HepG2 (cell line): ENCODE results near the gene CADM3. TPM values are rescaled to one million over a fixed set of nuclear protein-coding genes. Genes with fewer than 3 reads are reported as not detected.

Experiments
- CAMTA2 ChIP-seq: sonication (generic); formaldehyde crosslinking; IDR thresholded peaks from 2 replicates; pipeline ENCODE4 v1.4.0; 2020; ENCODE audit warnings: mild to moderate bottlenecking, missing genetic modification reagents, borderline replicate concordance
- EP300 ChIP-seq, 3 experiments: sonication (generic) in 1 of 3; formaldehyde crosslinking in 1 of 3; IDR thresholded peaks; 2 replicates each; pipeline versions ENCODE4 v1.5.1 to v1.6.1; 2011 to 2020; ENCODE audit warnings: low read depth in 2 of 3, low read length in 2 of 3, borderline replicate concordance in 1 of 3, improper control_type of control experiment in 1 of 3, mild to moderate bottlenecking in 1 of 3, missing genetic modification reagents in 1 of 3, moderate library complexity in 1 of 3
- GLI4 ChIP-seq: sonication (generic); formaldehyde crosslinking; IDR thresholded peaks from 2 replicates; pipeline ENCODE4 v1.5.1; 2020; ENCODE audit warnings: missing genetic modification reagents, mild to moderate bottlenecking, moderate library complexity, borderline replicate concordance
- MYNN ChIP-seq: sonication (generic); formaldehyde crosslinking; IDR thresholded peaks from 2 replicates; pipeline ENCODE4 v1.4.0; 2020; ENCODE audit warnings: mild to moderate bottlenecking, low read depth, missing genetic modification reagents
- NPAS2 ChIP-seq: sonication (generic); formaldehyde crosslinking; IDR thresholded peaks from 2 replicates; pipeline ENCODE4 v1.8.0; 2022; ENCODE audit warnings: mild to moderate bottlenecking, missing genetic modification reagents, borderline replicate concordance
- POGZ ChIP-seq: sonication (generic); formaldehyde crosslinking; IDR thresholded peaks from 2 replicates; pipeline ENCODE4 v1.4.0; 2020; ENCODE audit warnings: mild to moderate bottlenecking, missing genetic modification reagents
- RARG ChIP-seq: sonication (generic); formaldehyde crosslinking; IDR thresholded peaks from 2 replicates; pipeline ENCODE4 v1.4.0; 2020; ENCODE audit warnings: low read depth, mild to moderate bottlenecking, missing genetic modification reagents
- SALL1 ChIP-seq: sonication (generic); formaldehyde crosslinking; IDR thresholded peaks from 2 replicates; pipeline ENCODE4 v1.8.0; 2022; ENCODE audit warnings: mild to moderate bottlenecking, missing genetic modification reagents
- SETDB1 ChIP-seq: sonication (generic); formaldehyde crosslinking; IDR thresholded peaks from 2 replicates; pipeline ENCODE4 v1.5.1; 2020; ENCODE audit warnings: missing genetic modification reagents, mild to moderate bottlenecking, borderline replicate concordance
- TP53 ChIP-seq: sonication (generic); formaldehyde crosslinking; conservative IDR thresholded peaks from 2 replicates; pipeline ENCODE4 v1.4.0; 2020; ENCODE audit warnings: missing genetic modification reagents
- TSC22D2 ChIP-seq: sonication (generic); formaldehyde crosslinking; IDR thresholded peaks from 2 replicates; pipeline ENCODE4 v1.5.1; 2020; ENCODE audit warnings: missing genetic modification reagents, mild to moderate bottlenecking, borderline replicate concordance
- ZNF17 ChIP-seq: sonication (generic); formaldehyde crosslinking; IDR thresholded peaks from 2 replicates; pipeline ENCODE4 v1.5.0; 2020; ENCODE audit warnings: mild to moderate bottlenecking, missing genetic modification reagents
- ZNF3 ChIP-seq: IDR thresholded peaks from 2 replicates; pipeline ENCODE4 v1.7.0; 2017; ENCODE audit warnings: inconsistent platforms
- ZNF709 ChIP-seq: sonication (generic); formaldehyde crosslinking; IDR thresholded peaks from 2 replicates; pipeline ENCODE4 v1.5.0; 2020; ENCODE audit warnings: mild to moderate bottlenecking, missing genetic modification reagents
- polyA plus RNA-seq, 8 experiments: library from polyadenylated mRNA; depleted of rRNA in 3 of 8; stranded (reverse) in 7 of 8; unstranded in 1 of 8; fragments of >200 nt; fragmentation: Illumina TruSeq in 4 of 8; extraction: Trizol in 4 of 8; gene quantifications; 2 replicates each; pipeline versions ENCODE4 v1.2.1 to v1.2.3, GENCODE V29; 2011 to 2016; ENCODE audit warnings: low read depth in 4 of 8, missing spikeins in 1 of 8, mixed read lengths in 1 of 8; ENCODE audit not compliant: insufficient read depth in 1 of 8
- total RNA-seq, 5 experiments: library from RNA; depleted of rRNA; stranded (reverse); fragments of >200 nt; fragmentation: Illumina TruSeq; extraction: Trizol; gene quantifications; 2 replicates each; pipeline ENCODE4 v1.2.3, GENCODE V29; 2016; ENCODE audit warnings: low read depth in 1 of 5
- TF ChIP-seq, protein P1 (sequence below): sonication (generic); formaldehyde crosslinking; IDR thresholded peaks from 2 replicates; pipeline ENCODE4 v1.4.0; 2020; ENCODE audit warnings: missing genetic modification reagents, borderline replicate concordance
- TF ChIP-seq, protein P2 (sequence below): IDR thresholded peaks from 2 replicates; pipeline ENCODE4 v1.6.1; 2016; ENCODE audit warnings: missing compliant biosample characterization, missing genetic modification reagents, borderline replicate concordance
- TF ChIP-seq, protein P3 (sequence below): sonication (generic); formaldehyde crosslinking; IDR thresholded peaks from 2 replicates; pipeline ENCODE4 v1.4.0; 2020; ENCODE audit warnings: missing genetic modification reagents
- TF ChIP-seq, protein P4 (sequence below): sonication (generic); formaldehyde crosslinking; IDR thresholded peaks from 2 replicates; pipeline ENCODE4 v1.4.0; 2020; ENCODE audit warnings: missing genetic modification reagents
- TF ChIP-seq, protein P5 (sequence below): sonication (generic); formaldehyde crosslinking; IDR thresholded peaks from 2 replicates; pipeline ENCODE4 v1.4.0; 2020; ENCODE audit warnings: mild to moderate bottlenecking, missing genetic modification reagents
- TF ChIP-seq, protein P6 (sequence below): sonication (generic); formaldehyde crosslinking; IDR thresholded peaks from 2 replicates; pipeline ENCODE4 v1.4.0; 2020; ENCODE audit warnings: mild to moderate bottlenecking, missing genetic modification reagents

Gene CADM3
- total and polyA plus RNA-seq, 2 of the 13 experiments (the other 11 are each of a cell fraction or from before 2014, with no cell fraction given) = not detected

DNA sequence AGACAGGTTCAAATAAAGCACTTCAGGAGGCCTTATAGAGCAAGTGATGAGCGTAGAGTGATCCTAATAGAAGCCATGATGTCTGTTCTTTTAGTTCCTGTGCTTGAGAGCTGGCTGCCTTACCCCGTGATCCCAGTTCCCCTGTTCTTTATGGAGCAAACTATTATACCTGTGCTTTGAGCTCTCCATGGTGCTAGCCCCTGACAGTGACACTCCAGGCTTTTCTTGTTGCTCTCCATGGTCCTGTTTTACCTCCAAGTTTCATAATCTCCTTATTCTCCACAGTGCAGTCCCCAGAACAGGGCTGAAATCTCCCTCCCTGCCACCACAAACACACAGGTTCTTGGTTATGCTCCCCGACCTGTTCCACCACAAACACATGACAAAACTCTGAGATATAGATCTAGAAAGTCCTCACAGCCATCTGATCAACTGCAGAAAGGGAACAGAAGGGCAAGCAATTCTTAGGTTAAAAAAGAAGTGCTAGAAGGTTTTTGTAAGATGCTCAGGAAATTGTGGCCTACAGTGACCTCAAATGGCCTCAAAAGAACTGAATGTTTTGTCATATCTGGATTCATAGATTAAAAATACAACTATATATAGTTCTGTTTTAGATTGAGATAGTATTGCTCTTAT, 6.0 kb downstream of the CADM3 start (continued):
- TF ChIP-seq, protein P1, sequence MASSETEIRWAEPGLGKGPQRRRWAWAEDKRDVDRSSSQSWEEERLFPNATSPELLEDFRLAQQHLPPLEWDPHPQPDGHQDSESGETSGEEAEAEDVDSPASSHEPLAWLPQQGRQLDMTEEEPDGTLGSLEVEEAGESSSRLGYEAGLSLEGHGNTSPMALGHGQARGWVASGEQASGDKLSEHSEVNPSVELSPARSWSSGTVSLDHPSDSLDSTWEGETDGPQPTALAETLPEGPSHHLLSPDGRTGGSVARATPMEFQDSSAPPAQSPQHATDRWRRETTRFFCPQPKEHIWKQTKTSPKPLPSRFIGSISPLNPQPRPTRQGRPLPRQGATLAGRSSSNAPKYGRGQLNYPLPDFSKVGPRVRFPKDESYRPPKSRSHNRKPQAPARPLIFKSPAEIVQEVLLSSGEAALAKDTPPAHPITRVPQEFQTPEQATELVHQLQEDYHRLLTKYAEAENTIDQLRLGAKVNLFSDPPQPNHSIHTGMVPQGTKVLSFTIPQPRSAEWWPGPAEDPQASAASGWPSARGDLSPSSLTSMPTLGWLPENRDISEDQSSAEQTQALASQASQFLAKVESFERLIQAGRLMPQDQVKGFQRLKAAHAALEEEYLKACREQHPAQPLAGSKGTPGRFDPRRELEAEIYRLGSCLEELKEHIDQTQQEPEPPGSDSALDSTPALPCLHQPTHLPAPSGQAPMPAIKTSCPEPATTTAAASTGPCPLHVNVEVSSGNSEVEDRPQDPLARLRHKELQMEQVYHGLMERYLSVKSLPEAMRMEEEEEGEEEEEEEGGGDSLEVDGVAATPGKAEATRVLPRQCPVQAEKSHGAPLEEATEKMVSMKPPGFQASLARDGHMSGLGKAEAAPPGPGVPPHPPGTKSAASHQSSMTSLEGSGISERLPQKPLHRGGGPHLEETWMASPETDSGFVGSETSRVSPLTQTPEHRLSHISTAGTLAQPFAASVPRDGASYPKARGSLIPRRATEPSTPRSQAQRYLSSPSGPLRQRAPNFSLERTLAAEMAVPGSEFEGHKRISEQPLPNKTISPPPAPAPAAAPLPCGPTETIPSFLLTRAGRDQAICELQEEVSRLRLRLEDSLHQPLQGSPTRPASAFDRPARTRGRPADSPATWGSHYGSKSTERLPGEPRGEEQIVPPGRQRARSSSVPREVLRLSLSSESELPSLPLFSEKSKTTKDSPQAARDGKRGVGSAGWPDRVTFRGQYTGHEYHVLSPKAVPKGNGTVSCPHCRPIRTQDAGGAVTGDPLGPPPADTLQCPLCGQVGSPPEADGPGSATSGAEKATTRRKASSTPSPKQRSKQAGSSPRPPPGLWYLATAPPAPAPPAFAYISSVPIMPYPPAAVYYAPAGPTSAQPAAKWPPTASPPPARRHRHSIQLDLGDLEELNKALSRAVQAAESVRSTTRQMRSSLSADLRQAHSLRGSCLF (CRISPR knock-in tag) = peak; percentile 97
- TF ChIP-seq SETDB1 (CRISPR knock-in tag) = no peak
- TF ChIP-seq, protein P2, sequence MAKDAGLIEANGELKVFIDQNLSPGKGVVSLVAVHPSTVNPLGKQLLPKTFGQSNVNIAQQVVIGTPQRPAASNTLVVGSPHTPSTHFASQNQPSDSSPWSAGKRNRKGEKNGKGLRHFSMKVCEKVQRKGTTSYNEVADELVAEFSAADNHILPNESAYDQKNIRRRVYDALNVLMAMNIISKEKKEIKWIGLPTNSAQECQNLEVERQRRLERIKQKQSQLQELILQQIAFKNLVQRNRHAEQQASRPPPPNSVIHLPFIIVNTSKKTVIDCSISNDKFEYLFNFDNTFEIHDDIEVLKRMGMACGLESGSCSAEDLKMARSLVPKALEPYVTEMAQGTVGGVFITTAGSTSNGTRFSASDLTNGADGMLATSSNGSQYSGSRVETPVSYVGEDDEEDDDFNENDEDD (CRISPR knock-in tag) = peak; percentile 29; the same call in 1 of the 2 replicates
- TF ChIP-seq ZNF17 (CRISPR knock-in tag) = peak; percentile 88; the same call in 1 of the 2 replicates
- TF ChIP-seq ZNF709 = peak; percentile 78; the same call in 1 of the 2 replicates
- peak; percentile 93; the same call in 1 of the 2 replicates for TF ChIP-seq TP53 (CRISPR knock-in tag)
- TF ChIP-seq CAMTA2 (CRISPR knock-in tag) = peak; percentile 87; the same call in 1 of the 2 replicates
- TF ChIP-seq, protein P3, sequence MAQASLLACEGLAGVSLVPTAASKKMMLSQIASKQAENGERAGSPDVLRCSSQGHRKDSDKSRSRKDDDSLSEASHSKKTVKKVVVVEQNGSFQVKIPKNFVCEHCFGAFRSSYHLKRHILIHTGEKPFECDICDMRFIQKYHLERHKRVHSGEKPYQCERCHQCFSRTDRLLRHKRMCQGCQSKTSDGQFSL (CRISPR knock-in tag) = 0 out of 2 replicates have a peak, but pooled peaks have one; percentile 31
- TF ChIP-seq RARG (CRISPR knock-in tag) = peak; percentile 90; the same call in 1 of the 2 replicates
- peak; percentile 89 for TF ChIP-seq SALL1 (CRISPR knock-in tag)
- TF ChIP-seq ZNF3 (CRISPR knock-in tag) = peak; percentile 91
- TF ChIP-seq, protein P4, sequence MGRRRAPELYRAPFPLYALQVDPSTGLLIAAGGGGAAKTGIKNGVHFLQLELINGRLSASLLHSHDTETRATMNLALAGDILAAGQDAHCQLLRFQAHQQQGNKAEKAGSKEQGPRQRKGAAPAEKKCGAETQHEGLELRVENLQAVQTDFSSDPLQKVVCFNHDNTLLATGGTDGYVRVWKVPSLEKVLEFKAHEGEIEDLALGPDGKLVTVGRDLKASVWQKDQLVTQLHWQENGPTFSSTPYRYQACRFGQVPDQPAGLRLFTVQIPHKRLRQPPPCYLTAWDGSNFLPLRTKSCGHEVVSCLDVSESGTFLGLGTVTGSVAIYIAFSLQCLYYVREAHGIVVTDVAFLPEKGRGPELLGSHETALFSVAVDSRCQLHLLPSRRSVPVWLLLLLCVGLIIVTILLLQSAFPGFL = 0 out of 2 replicates have a peak, but pooled peaks have one; percentile 32
- TF ChIP-seq NPAS2 (CRISPR knock-in tag) = no peak
- TF ChIP-seq EP300 (IDR thresholded peaks at IDR 0.05; ENCODE audit: low read depth in 2 of 2, low read length in 2 of 2) = no peak
- TF ChIP-seq EP300 (CRISPR knock-in tag; IDR thresholded peaks at IDR 0.05; ENCODE audit: borderline replicate concordance) = peak; percentile 50; the same call in 1 of the 2 replicates
- TF ChIP-seq MYNN = 0 out of 2 replicates have a peak, but pooled peaks have one; percentile 81
- TF ChIP-seq, protein P5, sequence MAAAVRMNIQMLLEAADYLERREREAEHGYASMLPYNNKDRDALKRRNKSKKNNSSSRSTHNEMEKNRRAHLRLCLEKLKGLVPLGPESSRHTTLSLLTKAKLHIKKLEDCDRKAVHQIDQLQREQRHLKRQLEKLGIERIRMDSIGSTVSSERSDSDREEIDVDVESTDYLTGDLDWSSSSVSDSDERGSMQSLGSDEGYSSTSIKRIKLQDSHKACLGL (CRISPR knock-in tag) = peak; percentile 68
- TF ChIP-seq GLI4 (CRISPR knock-in tag) = peak; percentile 93; the same call in 1 of the 2 replicates
- TF ChIP-seq, protein P6, sequence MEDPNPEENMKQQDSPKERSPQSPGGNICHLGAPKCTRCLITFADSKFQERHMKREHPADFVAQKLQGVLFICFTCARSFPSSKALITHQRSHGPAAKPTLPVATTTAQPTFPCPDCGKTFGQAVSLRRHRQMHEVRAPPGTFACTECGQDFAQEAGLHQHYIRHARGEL (CRISPR knock-in tag) = no peak
- TF ChIP-seq TSC22D2 (CRISPR knock-in tag) = peak; percentile 100
- no peak for TF ChIP-seq POGZ (CRISPR knock-in tag)
